DOHH2 (cell line): ENCODE data around the gene MAP3K20.

Experiments
- CTCF ChIP-seq: fragments of 200-600 bp; sonication (generic); IDR thresholded peaks from one replicate; pipeline ENCODE4 v1.5.1; 2014; ENCODE audit warnings: antibody characterized with exemption, mild to moderate bottlenecking, low read depth, low read length; ENCODE audit not compliant: poor library complexity, severe bottlenecking
- EZH2phosphoT487 ChIP-seq: fragments of 200-600 bp; sonication (generic); IDR thresholded peaks from 2 replicates; pipeline ENCODE4 v1.6.1; 2017; ENCODE audit warnings: borderline replicate concordance, mild to moderate bottlenecking, antibody characterized with exemption, low read length, moderate library complexity, mixed read lengths

GRCh38 chr2:173221132-173221695 is 145.6 kb downstream of the MAP3K20 start:
- TF ChIP-seq CTCF (no peak), EZH2phosphoT487 (no peak)
